Endothelial cell of umbilical vein (primary cell): ENCODE measurements around the gene VIPR2. TPM values are rescaled to one million over a fixed set of nuclear protein-coding genes. Genes with fewer than 3 reads are reported as not detected.

Source experiments
- BruUV-seq: library from RNA; stranded (reverse); fragments of 400-500 nt; replicated peaks from 2 replicates; lab custom pipeline; 2021; lab: Mats Ljungman, UMichigan
- CTCF ChIA-PET: fragments of 300-600, 350-600 bp; sonication (Branson Sonifier 250); formaldehyde crosslinking; loops from one replicate; lab custom pipeline; 2021; ENCODE audit warnings: antibody characterized with exemption, inconsistent platforms; lab: Charles Lee
- POLR2A ChIA-PET: fragments of 300-600, 350-600 bp; sonication (Branson Sonifier 250); formaldehyde crosslinking; loops from one replicate; lab custom pipeline; 2021; ENCODE audit warnings: antibody characterized with exemption, inconsistent platforms; lab: Charles Lee
- DNase-seq: peaks from one replicate; pipeline ENCODE4 v3.0.0-alpha.2; 2011; ENCODE audit warnings: low read depth, low spot score
- FAIRE-seq: peaks from 2 replicates; lab custom pipeline; 2011; peaks lifted over from hg19 to GRCh38; lab: Jason Lieb, UNC
- H2AFZ ChIP-seq: 2 replicates; pipeline ENCODE4 v1.6.0; 2012; ENCODE audit warnings: low read depth, low read length, control low read depth, inconsistent platforms
- H3K27ac ChIP-seq: 2 replicates; pipeline ENCODE4 v1.5.1; 2011; ENCODE audit warnings: low read depth, mild to moderate bottlenecking, control low read depth, low read length, moderate library complexity; ENCODE audit not compliant: insufficient read depth
- H3K27me3 ChIP-seq, 2 experiments: 2 replicates each; pipeline versions ENCODE4 v1.6.0 to v1.6.1; 2011; ENCODE audit warnings: low read length in 2 of 2, mixed read lengths in 1 of 2; ENCODE audit not compliant: control insufficient read depth in 2 of 2, insufficient read depth in 2 of 2
- H3K36me3 ChIP-seq, 2 experiments: 2 replicates in 1 of 2; 3 replicates in 1 of 2; pipeline ENCODE4 v1.5.1; 2011; ENCODE audit warnings: low read length in 2 of 2, mild to moderate bottlenecking in 1 of 2, moderate library complexity in 1 of 2; ENCODE audit not compliant: control insufficient read depth in 2 of 2, insufficient read depth in 2 of 2; ENCODE audit errors: extremely low read depth in 1 of 2
- H3K4me1 ChIP-seq: 3 replicates; pipeline ENCODE4 v1.5.1; 2011; ENCODE audit warnings: mild to moderate bottlenecking, low read length; ENCODE audit not compliant: control insufficient read depth, insufficient read depth; ENCODE audit errors: extremely low read depth
- H3K4me2 ChIP-seq: 2 replicates; pipeline ENCODE4 v1.6.1; 2011; ENCODE audit warnings: low read length, control low read depth, mixed read lengths; ENCODE audit not compliant: insufficient read depth
- H3K4me3 ChIP-seq, 3 experiments: fragments of 200-600 bp in 1 of 3; sonication (generic), shearing (Covaris generic) in 1 of 3; replicated peaks in 1 of 3; 2 replicates each; pipeline ENCODE4 v1.5.1; 2011 to 2016; ENCODE audit warnings: control low read depth in 3 of 3, low read length in 3 of 3, mild to moderate bottlenecking in 2 of 3, inconsistent platforms in 1 of 3, low read depth in 1 of 3, moderate library complexity in 1 of 3; ENCODE audit not compliant: insufficient read depth in 1 of 3
- H3K79me2 ChIP-seq: 2 replicates; pipeline ENCODE4 v1.6.0; 2012; ENCODE audit warnings: low read length, inconsistent platforms; ENCODE audit not compliant: control insufficient read depth, insufficient read depth
- H3K9ac ChIP-seq: replicated peaks from 2 replicates; pipeline ENCODE3; 2011; ENCODE audit warnings: low read length, control low read depth; ENCODE audit not compliant: insufficient read depth; ENCODE audit errors: extremely low read depth
- H3K9me1 ChIP-seq: replicated peaks from 3 replicates; pipeline ENCODE4 v1.6.0; 2011; ENCODE audit warnings: mild to moderate bottlenecking, low read length; ENCODE audit not compliant: control insufficient read depth, insufficient read depth; ENCODE audit errors: extremely low read depth
- H3K9me3 ChIP-seq: replicated peaks from 2 replicates; pipeline ENCODE4 v1.5.1; 2012; ENCODE audit warnings: low read length, inconsistent platforms; ENCODE audit not compliant: control insufficient read depth, insufficient read depth
- H4K20me1 ChIP-seq: replicated peaks from 2 replicates; pipeline ENCODE3; 2011; ENCODE audit warnings: mild to moderate bottlenecking, low read length; ENCODE audit not compliant: control insufficient read depth, insufficient read depth; ENCODE audit errors: extremely low read depth
- EZH2 ChIP-seq: IDR thresholded peaks from 2 replicates; pipeline ENCODE4 v1.6.1; 2012; ENCODE audit warnings: borderline replicate concordance, low read depth, mild to moderate bottlenecking, moderate library complexity, low read length, inconsistent platforms; ENCODE audit not compliant: severe bottlenecking
- FOS ChIP-seq: IDR thresholded peaks from 2 replicates; pipeline ENCODE4 v1.6.1; 2011; ENCODE audit warnings: mild to moderate bottlenecking, low read length, moderate library complexity, borderline replicate concordance; ENCODE audit not compliant: insufficient read depth
- GATA2 ChIP-seq: IDR thresholded peaks from 2 replicates; pipeline ENCODE4 v1.7.0; 2011; ENCODE audit warnings: low read depth, mild to moderate bottlenecking, moderate library complexity, mixed read lengths, low read length; ENCODE audit not compliant: insufficient read length, insufficient read depth
- JUN ChIP-seq: IDR thresholded peaks from 2 replicates; pipeline ENCODE4 v1.6.1; 2011; ENCODE audit warnings: borderline replicate concordance, low read depth; ENCODE audit not compliant: insufficient read length, insufficient read depth
- MYC ChIP-seq: IDR thresholded peaks from one replicate; pipeline ENCODE4 v1.6.1; 2011; ENCODE audit warnings: mild to moderate bottlenecking, low read depth, low read length
- POLR2A ChIP-seq: IDR thresholded peaks from 2 replicates; pipeline ENCODE4 v1.6.1; 2012; ENCODE audit warnings: low read depth, mild to moderate bottlenecking, control low read depth, low read length
- POLR2AphosphoS5 ChIP-seq: IDR thresholded peaks from 2 replicates; pipeline ENCODE4 v1.6.1; 2012; ENCODE audit warnings: low read depth, mild to moderate bottlenecking, control low read depth, low read length, moderate library complexity; ENCODE audit not compliant: insufficient read depth
- dilution Hi-C: fragments of 300-500 bp; cut with MboI; formaldehyde crosslinking; loops from one replicate; pipeline ENCODE4 v1.15.0; 2019; ENCODE audit warnings: low sequenced_read_pairs; ENCODE audit not compliant: extremely low pct_ligation_motif_present
- intact Hi-C: fragments of 100-400 bp; cut with micrococcal nuclease; formaldehyde crosslinking; loops from one replicate; pipeline ENCODE4 v1.10.0; 2022
- polyA plus RNA-seq, 4 experiments: library from polyadenylated mRNA; depleted of rRNA in 3 of 4; stranded (reverse) in 3 of 4; unstranded in 1 of 4; fragments of >200 nt; gene quantifications; 2 replicates each; pipeline versions ENCODE4 v1.2.1 to v1.2.3, GENCODE V29; 2011 to 2012; ENCODE audit warnings: missing spikeins in 1 of 4
- total RNA-seq: library from RNA; stranded (reverse); gene quantifications from 2 replicates; pipeline ENCODE4 v1.2.3, GENCODE V29; 2021
- TF ChIP-seq, protein P1 (sequence below), 2 donors: IDR thresholded peaks; 1 replicate in 1 of 2; 2 replicates in 1 of 2; pipeline ENCODE4 v1.5.1; 2011; ENCODE audit warnings: low read length in 2 of 2, mild to moderate bottlenecking in 2 of 2, moderate library complexity in 2 of 2, control low read depth in 1 of 2, inconsistent platforms in 1 of 2, low read depth in 1 of 2; ENCODE audit not compliant: insufficient read depth in 1 of 2; ENCODE audit errors: extremely low read depth in 1 of 2
- TF ChIP-seq, protein P2 (sequence below): IDR thresholded peaks from 2 replicates; pipeline ENCODE4 v1.6.1; 2011; ENCODE audit not compliant: insufficient read depth, insufficient read length

VIPR2 gene
- total and polyA plus RNA-seq, 2 donors (not counting 3 experiments of a cell fraction or from before 2014, with no cell fraction given) = not detected

DNA sequence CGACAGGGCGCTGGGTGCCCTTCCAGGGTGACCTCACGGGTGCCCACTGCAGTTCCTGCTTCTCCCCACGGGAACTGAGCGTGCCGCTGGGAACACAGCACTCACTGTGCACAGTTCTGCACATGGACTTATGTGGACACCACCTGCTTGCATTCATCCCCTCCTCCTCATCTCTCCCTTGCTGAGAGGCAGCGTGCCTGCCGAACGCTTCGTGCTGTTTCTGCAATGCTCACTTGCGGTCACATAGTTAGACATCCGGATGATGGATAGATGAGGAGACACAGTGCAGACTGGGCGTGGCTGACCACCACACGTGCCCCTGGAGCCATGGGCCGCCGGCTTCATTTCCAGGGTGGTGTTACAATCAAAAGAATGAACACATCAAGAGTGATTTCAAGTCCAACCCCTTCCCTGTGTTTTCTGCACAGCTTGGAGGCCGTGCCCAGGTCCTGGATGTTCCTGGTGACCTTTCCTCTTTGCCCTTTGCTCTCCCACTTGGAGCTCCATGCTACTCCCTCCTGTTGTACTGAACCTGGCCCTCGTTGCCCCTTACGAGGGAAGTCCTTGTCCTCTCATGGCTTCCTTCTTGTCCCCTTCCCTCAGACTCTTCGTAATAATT, 119.4 kb downstream of the VIPR2 start:
- Histone ChIP-seq H3K36me3 (no peaks in the 10 kb centered on the region), H3K27ac (no peak overlapping the region), H4K20me1 (no peaks in the 10 kb centered on the region), H3K27me3 (no peaks in the 10 kb centered on the region), H3K4me2 (no peak overlapping the region), H3K9me3 (no peaks in the 10 kb centered on the region), H3K4me1 (no peaks in the 10 kb centered on the region), H2AFZ (no peak overlapping the region), H3K9me1 (no peaks in the 10 kb centered on the region), H3K4me3 (no peak overlapping the region), H3K79me2 (no peaks in the 10 kb centered on the region), H3K9ac (no peak overlapping the region)
- DNase-seq (no peak), FAIRE-seq (no peak)
- TF ChIP-seq JUN = no peak
- TF ChIP-seq GATA2 = no peak
- TF ChIP-seq, protein P1, sequence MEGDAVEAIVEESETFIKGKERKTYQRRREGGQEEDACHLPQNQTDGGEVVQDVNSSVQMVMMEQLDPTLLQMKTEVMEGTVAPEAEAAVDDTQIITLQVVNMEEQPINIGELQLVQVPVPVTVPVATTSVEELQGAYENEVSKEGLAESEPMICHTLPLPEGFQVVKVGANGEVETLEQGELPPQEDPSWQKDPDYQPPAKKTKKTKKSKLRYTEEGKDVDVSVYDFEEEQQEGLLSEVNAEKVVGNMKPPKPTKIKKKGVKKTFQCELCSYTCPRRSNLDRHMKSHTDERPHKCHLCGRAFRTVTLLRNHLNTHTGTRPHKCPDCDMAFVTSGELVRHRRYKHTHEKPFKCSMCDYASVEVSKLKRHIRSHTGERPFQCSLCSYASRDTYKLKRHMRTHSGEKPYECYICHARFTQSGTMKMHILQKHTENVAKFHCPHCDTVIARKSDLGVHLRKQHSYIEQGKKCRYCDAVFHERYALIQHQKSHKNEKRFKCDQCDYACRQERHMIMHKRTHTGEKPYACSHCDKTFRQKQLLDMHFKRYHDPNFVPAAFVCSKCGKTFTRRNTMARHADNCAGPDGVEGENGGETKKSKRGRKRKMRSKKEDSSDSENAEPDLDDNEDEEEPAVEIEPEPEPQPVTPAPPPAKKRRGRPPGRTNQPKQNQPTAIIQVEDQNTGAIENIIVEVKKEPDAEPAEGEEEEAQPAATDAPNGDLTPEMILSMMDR (IDR thresholded peaks at IDR 0.05; ENCODE audit: extremely low read depth in 1 of 2, insufficient read depth in 1 of 2, low read depth in 1 of 2, low read length in 2 of 2) = no peak
- no peak for TF ChIP-seq FOS
- no peak for TF ChIP-seq EZH2
- TF ChIP-seq POLR2AphosphoS5 = no peak
- TF ChIP-seq MYC = no peak
- TF ChIP-seq, protein P2, sequence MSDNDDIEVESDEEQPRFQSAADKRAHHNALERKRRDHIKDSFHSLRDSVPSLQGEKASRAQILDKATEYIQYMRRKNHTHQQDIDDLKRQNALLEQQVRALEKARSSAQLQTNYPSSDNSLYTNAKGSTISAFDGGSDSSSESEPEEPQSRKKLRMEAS = no peak
- no peak for TF ChIP-seq POLR2A
- POLR2A ChIA-PET = no interaction called here
- CTCF ChIA-PET = no interaction called here
- dilution Hi-C loops = no loop called here
- intact Hi-C loops = no loop called here
- BruUV-seq = no TSS peak
